ENCODE results near the gene AZIN2.
"Not testable (repeated sequence)": the region's sequence is repeated elsewhere in the genome, so short reads cannot be mapped to it uniquely, and the experiment has no call there.

Gene AZIN2

DNA sequence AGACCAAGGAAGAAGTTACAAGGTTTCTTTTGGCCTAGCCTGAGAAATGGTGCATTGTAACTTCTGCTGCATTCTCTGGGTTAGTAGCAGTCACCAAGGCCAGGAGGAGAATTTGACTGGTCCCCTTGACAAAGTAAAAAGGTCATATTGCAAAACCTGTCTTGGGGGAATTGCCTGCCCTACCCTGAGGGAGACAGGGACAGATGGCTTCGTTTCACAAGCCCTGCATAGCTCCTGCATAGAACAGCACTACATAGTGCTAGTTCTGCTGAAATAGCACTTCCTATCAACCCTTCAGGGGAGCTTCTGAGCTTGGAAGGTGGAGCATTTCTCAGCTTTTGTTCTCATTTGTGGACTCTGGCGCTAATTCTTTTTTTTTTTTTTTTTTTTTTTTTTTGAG, 23.9 kb upstream of the AZIN2 start:
- DNase-seq: no peak
- ATAC-seq: no peak

DNA sequence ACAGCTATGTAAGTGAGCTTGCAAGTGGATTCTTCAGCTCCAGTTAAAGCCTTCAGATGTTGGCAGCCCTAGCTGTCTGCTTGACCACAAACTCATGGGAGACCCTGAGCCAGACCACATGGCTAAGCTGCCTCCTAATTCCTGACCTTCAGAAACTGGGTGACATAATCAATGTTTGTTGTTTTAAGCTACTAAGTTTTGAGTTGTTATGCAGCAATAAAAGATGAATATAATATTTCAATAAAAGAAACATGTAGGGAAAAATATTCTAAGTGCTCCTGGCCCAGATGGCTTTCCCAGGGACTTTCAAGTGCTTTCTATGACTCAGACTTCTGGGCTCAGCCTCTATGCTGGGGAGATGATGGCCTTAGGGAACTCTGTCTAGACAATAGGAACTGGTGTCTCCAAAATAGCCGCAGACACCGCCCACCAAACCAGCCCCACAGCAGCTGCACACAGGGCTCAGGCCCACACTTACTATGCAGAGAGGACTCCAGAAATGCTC, 20.3 kb upstream of the AZIN2 start:
- no peak for ATAC-seq
- no peak for DNase-seq

DNA sequence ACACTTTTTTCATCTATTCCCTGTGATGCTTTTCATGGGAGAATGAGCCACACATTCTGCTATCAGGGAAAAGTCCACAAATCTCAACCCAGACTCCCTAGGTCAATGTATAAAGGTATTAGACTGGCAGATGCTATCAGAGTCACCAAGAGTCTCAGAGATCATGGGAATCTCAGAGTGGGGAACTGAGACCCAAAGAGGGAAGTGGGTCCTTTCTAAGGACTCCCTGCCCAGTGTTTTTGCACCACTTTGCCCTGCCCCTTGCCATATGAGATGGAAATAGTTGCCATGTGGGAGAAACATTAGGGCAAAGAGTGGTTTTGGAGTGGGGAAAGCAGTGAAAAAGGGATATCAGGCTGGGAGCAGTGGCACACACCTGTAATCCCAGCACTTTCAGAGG, 19.1 kb upstream of the AZIN2 start:
- DNase-seq (no peak), ATAC-seq (no peak)

- DNase-seq: peak; percentile 45
- not testable (repeated sequence) for ATAC-seq
Observed at GRCh38 chr1:33064284-33064683, 16.7 kb upstream of the AZIN2 start.

DNA sequence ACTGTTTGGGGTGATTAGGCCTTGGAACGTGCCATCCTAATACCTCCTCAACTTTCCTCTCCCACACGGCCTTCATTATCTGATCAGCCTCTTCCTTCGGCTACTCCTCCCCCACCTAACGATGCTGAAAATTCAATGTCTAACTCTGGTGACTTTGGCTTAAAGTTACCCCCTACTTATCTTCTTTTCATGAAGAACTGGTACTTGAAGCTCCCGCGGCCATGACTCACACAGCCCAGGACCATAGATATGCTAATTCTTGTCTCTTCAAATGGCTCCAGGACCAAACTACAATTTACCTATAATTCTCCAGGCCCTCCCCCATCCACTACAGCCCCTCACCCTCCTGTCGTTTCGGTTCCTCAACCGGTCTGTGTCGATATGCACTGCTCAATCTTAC, 15.7 kb upstream of the AZIN2 start:
- DNase-seq (no peak), ATAC-seq (no peak)

DNA sequence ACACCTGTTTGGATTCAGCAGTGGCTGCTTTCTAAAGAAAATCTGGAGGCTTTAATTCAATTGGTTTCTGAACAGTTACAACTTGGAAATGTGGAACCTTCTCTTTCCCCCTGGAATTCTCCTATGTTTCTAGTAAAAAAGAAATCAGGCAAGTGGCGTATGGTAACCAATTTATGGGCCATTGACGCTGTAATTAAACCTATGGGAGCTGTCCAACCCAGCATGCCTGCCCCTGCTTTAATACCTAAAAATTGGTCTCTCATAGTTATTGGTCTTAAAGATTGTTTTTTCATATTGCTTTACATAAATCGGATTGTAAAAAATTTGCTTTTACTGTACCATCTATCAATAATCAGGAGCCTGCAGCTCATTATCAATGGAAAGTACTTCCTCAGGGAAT, 14.5 kb upstream of the AZIN2 start:
- not testable (repeated sequence) for DNase-seq, ATAC-seq

- not testable (repeated sequence) for ATAC-seq, DNase-seq
Observed at GRCh38 chr1:33068108-33068507, 12.8 kb upstream of the AZIN2 start.

GRCh38 chr1:33070628-33071027, 10.3 kb upstream of the AZIN2 start:
- DNase-seq (no peak), ATAC-seq (no peak)

DNA sequence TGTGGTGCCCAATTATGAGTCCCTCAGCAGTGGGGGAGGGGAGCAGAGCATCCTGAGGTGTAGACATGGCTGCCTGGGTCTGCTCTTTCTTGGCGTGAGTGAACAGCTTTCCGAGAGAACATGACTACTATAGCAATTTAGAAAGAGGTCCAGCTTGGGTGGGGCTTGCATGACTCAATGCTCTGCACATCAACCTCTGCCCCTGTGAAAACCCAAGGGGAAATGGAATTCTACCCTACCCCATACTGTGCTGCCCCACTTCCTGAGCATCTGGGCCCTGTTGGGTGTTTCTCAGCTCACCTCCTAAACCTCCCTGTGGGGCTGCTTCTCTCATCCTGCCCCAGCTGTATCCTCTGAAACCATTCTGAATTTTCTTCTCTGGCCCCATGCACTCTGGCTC, 8.2 kb upstream of the AZIN2 start:
- ATAC-seq (no peak), DNase-seq (no peak)

GRCh38 chr1:33074193-33074945, 6.6 kb upstream of the AZIN2 start:
- ATAC-seq (no peak), DNase-seq (no peak)

DNA sequence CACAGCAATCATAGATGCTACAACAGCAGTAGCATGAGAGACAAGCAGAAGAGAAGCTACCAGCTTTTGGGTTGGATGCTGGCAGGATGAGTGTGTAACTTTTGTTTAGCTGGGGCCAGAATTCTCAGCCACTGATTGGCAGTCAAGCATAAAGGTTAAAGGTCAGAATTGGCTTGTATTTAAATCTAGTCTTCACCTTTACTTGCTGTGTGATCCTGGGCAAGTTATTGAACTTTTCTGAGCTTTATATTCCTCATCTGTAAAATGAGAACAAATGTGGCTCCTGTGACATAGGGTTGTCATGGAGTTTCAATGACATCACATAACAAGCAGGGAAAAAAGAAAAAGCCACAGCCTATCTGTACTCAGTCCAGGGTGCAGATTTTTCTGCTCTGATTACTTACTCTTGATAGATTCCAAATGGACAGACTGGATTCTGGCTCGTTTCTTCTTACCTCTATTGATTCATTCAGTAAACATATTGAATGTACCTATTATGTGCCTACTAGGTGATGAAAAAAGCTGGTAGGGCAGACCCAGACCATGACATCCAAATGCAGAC, 2.8 kb upstream of the AZIN2 start:
- DNase-seq (no peak), ATAC-seq (no peak)

DNA sequence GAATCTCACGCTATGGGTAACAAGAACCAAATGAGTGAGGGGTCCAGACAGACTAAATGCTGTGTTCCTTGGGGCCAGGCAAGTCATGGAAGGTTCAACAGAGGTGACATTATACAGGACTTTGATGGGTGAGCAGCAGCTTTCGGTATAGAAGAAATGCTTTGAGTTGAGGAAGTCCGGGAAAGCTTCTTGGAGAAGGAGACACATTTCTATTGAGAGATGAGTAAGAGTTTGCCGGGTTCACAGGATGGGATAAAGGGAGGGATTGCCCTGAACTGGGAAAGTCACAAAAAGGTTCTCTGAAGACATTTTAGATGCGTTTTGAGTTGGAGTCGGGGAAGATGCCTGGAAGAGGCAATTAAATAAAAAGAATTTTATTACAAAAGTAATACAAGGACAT, 580 bp upstream of the AZIN2 start:
- ATAC-seq: no peak
- DNase-seq: no peak

- ATAC-seq (no peak), DNase-seq (peak; percentile 17)
Observed at GRCh38 chr1:33081554-33082305, 777 bp downstream of the AZIN2 start.

DNA sequence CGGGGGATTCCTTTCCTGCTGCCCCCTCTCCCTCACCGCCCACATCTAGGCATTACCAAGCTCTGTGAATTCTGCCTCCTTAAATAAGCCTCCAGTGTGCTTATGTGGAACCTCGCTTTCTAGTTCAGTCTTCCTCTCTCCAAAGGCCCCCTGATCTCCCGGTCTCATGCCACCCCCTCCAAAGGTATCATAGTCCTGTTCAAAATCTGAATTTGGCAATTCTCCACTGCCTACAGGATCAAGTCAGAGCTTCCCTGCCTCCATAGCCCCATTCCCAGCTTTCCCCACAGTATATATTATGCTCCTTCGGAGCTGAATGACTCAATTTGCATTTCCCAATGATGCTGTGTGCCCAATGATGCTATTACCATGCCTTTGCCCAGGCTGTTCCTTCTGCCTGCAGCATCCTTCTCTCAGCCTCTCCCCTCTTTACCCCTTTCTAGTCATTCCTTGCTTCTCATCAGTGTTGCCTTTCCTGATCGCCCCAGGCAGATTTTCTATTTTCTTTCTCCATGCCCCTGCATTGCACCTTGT, 1.7 kb downstream of the AZIN2 start:
- ATAC-seq (no peak), DNase-seq (no peak)

DNA sequence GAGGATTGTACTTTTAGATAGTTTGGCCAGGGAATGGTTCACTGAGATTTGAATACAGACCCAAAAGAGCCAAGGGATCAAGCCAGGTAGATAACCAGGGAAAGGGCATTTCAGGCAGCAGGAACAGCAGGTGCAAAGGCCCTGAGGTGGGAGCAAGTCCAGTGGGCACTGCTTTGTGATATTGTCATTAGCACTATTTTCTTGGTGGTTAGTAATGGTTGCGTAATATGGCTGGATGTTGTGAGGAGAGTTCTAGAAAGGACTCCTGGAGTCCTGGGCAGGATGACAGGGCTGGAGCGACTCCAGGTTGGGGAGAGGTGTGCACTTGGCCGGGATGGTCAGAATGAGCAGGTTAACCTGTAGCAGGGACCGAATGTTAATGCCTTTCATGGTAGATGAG, 4.4 kb downstream of the AZIN2 start:
- ATAC-seq (no peak), DNase-seq (no peak)

GRCh38 chr1:33086384-33086850, 5.5 kb downstream of the AZIN2 start:
- DNase-seq (peak; percentile 55), ATAC-seq (peak; percentile 30)

GRCh38 chr1:33087677-33088076, 6.7 kb downstream of the AZIN2 start:
- no peak for DNase-seq
- no peak for ATAC-seq

DNA sequence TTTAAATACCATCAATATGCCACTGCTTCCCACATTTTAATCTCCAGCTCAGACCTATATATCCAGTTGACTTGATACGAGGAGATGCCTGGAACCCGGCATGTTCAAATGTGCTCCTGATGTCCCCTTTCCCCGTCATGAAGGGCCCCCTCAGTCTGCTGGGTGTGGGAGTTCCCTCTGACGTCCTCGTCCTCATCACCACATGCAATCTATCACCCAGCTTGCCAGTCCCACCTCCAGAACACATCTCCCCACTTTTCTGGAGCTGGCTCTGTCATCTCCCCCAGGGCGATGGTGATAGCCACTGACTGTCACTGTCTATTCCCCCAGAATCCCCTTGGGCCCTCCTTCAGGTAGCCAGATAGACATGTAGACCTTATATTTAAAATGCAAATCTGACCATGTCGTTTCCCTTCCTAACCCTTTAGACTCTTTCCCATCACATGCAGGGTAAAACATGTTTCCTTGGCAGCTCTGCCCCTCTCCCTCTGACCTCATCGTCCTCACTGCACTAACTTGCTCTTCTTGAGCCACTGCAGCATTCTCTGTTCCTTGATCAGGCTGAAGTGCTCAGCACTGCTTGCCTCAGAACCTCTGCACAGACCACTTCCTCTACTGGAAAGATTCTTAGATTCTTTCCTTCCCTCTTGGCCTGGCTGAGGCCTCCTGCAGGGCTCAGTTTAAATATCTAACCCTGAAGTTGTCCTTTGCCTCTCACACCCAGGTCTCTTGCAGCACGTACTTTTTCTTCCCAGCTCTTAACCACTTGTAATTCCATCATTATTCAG, 7.4 kb downstream of the AZIN2 start:
- peak; percentile 74 for ATAC-seq

DNA sequence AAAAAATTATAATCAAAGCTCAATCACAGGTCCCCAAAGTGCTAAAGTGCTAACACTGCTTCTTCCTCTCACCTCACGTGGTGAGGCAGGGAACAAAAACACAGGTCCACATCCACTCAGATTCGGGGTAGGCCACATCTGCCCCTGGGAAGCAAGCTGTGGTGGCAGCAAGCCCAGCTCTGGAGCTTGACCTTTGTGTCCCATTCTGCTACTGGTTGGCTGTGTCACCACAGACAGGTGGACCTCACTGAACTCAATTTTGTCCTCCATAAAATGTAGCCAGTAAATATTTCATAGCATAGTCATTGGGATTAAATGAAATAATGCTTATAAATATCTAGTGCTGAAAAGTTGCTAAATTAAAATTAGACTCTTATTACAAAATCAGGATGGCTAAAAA, 8.5 kb downstream of the AZIN2 start:
- DNase-seq (no peak), ATAC-seq (no peak)

More for the DNA sequence above, 7.4 kb downstream of the AZIN2 start:
- peak; percentile 26 for DNase-seq

GRCh38 chr1:33092438-33092837, 11.5 kb downstream of the AZIN2 start:
- ATAC-seq: no peak
- no peak for DNase-seq

DNA sequence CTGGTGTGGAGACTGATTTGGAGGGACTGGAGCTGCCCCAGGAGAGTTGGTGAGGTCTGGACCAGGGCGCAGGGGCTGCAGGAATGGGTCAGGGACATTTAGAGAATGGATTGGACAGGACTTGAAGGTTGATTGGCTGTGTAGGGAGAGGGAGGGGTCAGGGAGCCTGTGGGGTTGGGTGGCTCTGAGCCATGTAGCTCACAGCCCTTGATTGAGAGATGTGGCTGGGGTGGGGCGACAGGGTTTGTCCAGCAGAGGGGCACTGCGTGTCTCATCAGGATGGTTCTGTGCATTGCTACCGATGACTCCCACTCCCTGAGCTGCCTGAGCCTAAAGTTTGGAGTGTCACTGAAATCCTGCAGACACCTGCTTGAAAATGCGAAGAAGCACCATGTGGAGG, 12.1 kb downstream of the AZIN2 start:
- DNase-seq: no peak
- no peak for ATAC-seq

DNA sequence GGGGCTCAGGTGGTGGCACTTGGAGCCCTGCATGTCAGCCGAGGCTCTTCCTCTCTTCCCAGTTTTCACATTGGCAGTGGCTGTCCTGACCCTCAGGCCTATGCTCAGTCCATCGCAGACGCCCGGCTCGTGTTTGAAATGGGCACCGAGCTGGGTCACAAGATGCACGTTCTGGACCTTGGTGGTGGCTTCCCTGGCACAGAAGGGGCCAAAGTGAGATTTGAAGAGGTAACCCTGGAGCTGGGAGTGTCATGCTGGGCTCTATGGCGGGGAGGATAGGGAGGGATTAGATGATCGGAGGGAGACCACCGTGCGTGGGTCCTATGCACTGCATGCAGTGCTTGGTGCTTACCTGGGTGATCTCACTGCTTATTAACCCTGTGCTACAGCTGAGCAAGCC, 13.5 kb downstream of the AZIN2 start:
- no peak for ATAC-seq

More for the DNA sequence above, 13.5 kb downstream of the AZIN2 start:
- no peak for DNase-seq
